Renal cortical epithelial cell (primary cell): ENCODE measurements around the gene FNDC11. TPM values are rescaled to one million over a fixed set of nuclear protein-coding genes. Genes with fewer than 3 reads are reported as not detected.
A peak's percentile ranks its signal among the peaks of the same experiment; 100 is the strongest.
"Not testable (repeated sequence)": the region's sequence is repeated elsewhere in the genome, so short reads cannot be mapped to it uniquely, and the experiment has no call there.

Experiments used
- DNase-seq: peaks from one replicate; pipeline ENCODE4 v3.0.0-alpha.2; 2011; ENCODE audit warnings: low read depth
- total RNA-seq: library from RNA; depleted of rRNA; stranded (reverse); fragments of >200 nt; gene quantifications from 2 replicates; pipeline ENCODE4 v1.2.3, GENCODE V29; 2014

Gene FNDC11
- total RNA-seq, 1 donor from 2014 or later: 0.85 TPM

DNA sequence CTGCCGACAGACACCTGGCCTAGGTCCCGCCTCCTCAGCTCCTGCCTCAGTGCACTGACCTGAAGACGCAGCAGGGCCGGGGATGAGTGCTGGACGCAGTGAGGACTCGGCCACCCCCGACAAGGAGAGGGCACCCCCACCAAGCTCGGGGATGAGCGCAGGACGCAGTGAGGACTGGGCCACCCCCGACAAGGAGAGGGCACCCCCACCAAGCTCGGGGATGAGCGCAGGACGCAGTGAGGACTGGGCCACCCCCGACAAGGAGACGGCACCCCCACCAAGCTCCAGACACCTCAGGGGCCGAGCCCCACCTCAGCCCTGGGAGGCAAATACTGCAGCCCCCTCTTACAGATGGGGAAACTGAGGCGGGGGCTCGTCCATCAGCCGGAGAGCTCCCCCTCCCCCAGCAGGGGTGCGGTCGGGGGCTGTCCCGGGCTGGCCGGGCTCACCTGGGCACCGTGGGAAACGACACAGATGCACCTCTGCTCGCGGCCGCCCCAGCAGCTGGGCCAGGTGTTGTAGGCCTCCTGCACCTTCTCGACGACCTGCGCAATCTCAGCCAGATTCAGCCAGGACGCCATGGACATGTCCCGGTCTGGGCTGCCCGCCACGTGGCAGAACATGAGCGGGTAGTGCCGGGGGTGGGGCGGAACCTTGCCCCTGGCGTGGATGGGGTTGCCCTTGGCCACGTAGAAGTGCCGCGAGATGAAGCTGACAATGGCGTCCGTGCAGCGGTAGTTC is 12.6 kb downstream of the FNDC11 start:
- no peak for DNase-seq

DNA sequence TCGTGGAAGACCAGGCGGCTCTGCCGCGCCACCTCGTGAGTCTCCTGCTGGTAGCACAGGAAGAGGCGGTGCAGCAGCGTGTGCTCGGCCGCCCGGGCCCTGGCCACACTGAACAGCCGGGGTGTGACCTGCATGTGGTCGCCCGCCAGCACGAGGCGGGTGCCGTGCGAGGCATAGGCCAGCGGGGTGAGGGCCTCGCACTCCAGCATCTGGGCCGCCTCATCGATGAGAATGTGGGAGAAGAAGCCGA is 13.1 kb downstream of the FNDC11 start:
- no peak for DNase-seq

DNA sequence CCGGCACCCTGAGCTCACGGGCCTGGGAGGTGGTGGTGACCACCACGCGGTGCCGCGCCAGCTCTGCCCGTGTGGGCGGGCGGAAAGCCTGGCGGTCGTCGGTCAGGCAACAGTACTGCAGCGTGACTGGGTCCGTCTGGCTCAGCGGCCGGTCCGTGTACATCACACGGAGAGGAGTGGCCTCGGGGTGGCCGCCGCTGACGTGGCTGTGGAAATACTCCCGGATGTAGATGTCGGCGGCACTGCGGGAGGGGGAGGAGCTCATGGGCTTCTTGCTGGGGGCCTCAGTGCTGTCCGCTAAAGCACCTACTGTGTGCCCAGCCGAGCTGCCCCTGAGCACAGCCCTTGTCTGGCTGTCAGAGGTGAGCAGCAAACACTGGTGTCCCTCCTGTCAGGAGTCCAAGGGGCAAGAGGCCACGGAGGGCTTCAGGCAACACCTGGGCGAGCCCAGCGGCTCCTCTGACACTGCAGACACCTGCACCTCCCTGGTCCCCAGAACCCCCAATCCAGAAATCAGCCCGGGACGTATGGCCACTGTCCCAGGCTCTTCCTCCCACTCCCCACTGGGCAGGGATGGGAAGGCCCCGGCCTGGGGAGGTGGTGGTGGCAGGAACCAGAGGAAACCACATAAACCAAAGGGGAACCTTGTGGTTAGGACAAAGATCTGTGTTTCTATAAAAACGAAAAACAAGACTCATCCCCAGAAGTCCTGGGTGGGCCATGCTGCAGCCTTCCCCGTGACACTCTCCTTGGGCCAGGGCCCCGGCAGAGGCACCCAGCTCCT is 13.6 kb downstream of the FNDC11 start:
- DNase-seq: no peak

DNA sequence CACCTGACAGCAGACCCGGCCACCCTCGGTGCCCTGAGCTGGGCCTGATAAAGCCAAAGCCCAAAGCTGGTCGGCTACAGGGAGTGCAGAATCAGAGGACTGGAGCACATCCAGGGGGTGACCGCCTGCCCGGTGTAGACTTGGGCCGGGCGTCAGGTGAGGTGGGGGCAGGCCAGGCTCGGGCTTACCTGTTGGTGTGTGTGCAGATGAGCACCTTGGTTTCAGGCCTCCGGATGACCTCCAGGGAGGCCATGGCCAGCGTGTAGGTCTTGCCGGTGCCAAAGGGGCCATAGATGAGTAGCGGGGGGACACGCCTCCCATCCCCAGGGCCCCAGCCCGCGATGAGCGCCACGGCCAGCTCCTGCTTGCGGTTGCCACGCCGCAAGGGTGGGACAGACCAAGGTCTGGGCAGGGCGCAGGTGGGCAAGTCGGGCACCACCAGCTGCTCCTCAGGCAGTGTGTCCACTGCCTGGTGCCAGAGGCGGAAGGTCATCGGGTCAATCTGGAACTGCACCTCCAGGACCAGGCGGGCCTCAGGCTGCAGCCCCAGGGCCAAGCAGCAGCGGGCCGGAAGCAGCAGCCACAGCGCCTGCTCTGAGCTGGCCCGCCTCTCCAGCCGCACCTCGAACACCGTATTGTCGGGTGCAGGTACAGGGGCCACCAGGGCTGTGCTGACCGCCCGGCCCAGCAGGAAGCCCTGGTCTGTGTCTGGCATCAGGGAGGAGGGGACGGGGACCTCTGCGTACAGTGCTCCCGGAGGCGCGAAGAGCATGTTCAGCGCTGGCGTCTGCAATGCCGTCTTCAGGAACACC is 14.4 kb downstream of the FNDC11 start:
- DNase-seq: no peak

DNA sequence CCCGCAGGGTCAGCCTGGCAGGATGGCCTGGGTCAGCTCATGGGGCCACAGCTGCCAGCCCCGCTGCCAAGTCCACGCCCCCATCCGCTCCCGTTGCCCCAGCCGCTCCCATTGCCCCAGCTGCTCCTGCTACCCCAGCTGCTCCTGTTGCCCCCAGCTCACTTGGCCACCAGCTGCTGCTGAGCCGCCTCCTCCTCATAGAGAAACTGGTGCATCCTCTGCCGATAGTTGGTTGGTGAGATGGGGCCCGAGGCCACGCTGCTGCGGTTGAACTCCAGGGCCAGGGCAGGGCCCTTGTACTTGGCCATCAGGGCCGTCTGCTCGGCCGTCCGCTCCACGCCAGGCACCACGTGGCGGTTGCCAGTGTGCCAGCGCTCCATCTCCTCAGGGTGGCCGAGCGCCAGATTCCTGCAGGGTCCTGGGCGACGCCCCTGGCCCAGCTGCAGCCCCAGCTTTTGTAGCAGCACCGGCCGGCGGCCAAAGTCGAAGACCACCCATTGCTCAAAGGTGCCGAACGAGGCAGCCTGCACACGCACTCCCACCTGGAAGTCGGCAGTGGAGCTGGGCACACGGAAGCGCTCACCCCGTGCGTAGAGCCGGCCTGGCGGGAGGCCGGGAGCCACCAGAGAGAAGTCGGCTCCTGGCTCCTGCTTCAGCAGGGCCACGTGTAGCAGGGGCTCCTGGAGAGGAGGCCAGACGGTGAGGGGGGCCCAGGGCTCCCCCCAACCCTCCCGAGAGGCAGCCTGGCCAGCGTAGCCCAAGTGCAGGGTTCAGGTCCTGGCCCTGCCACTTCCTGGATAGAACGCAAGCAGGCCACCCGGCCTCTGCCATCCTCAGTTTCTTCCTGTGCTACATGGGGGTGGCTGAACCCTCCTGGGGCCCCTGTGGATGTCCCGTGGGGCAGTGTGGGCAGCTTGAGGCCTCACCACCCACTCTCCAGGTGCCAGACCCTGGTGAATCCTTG is 15.3 kb downstream of the FNDC11 start:
- no peak for DNase-seq

DNA sequence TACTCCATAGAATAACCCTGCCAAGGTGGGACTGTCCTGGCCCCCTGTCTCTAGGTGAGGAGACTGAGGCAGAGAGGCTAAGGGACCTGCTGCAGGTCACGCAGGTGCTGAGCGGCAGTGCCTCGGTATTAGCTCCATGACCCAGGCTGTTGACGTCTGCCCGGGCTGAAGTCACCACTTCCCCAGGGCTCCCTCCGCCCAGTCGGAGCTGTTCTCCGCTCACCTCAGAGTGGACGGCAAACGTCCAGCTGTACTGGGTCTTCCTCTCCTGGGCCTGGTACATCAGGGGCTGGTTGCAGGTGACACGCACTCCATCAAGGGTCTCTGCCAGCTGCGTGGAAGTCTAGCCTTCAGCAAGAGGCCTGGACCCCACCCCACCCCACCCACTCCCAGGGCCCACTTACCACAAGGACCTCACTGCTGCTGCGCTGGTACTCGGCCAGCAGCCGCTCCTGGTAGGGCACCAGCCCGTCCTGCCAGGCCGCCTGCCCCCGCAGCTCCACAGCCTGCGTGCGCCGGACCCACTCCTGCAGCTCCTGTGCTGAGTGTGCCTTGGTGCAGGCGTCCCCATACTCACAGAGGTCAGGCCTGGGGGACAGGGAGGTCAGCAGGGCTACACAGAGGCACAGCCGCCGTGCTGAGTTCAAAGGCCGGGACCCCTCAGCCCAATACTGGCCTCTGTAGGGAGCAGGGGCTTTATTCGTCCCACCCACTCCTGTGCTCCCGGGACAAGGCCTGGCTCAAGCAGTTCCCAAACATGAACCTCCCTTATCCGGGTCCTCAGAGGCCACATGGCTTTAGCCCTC is 16.5 kb downstream of the FNDC11 start:
- DNase-seq: no peak

DNA sequence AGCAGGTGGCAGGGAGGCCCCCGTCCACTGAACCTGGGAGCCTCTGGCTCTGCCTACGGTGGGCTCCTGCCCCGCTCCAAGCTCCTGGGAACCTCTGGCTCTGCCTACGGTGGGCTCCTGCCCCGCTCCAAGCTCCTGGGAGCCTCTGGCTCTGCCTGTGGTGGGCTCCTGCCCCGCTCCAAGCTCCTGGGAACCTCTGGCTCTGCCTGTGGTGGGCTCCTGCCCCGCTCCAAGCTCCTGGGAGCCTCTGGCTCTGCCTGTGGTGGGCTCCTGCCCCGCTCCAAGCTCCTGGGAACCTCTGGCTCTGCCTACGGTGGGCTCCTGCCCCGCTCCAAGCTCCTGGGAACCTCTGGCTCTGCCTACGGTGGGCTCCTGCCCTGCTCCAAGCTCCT is 17.1 kb downstream of the FNDC11 start:
- DNase-seq: not testable (repeated sequence)

DNA sequence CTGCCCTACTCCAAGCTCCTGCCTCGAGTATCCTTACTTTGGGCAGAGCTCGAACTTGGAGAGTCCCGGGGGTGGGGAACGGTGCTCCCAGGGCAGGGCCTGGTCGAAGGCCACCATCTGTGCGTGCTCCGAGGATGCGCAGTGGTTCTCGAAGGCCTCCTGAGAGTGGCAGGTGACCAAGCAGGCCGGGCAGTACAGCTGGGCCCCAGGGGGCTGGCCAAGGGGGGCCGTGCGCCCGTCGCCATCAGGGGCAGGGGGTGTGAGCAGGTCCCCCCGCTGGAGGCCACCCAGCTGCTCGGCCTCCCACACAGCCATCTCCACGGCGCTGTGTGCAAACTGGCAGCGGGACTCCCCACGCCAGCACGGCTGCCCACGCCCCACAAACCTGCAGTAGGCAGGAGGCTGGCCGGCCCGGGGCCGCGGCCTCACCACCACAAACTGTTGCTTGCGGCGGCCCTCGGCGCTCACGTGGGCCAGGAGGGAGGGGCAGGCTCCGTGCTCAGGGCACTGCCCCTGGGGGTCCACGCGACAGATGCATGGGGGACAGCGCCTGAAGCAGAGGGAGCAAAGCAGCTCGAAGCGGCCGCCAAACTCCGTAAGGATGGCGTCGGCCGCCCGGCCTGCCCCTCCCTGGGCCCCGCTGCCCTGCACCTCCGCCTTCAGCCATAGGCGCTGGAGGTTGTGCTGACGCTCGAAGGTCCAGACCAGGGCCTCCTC is 18.3 kb downstream of the FNDC11 start:
- DNase-seq: no peak

DNA sequence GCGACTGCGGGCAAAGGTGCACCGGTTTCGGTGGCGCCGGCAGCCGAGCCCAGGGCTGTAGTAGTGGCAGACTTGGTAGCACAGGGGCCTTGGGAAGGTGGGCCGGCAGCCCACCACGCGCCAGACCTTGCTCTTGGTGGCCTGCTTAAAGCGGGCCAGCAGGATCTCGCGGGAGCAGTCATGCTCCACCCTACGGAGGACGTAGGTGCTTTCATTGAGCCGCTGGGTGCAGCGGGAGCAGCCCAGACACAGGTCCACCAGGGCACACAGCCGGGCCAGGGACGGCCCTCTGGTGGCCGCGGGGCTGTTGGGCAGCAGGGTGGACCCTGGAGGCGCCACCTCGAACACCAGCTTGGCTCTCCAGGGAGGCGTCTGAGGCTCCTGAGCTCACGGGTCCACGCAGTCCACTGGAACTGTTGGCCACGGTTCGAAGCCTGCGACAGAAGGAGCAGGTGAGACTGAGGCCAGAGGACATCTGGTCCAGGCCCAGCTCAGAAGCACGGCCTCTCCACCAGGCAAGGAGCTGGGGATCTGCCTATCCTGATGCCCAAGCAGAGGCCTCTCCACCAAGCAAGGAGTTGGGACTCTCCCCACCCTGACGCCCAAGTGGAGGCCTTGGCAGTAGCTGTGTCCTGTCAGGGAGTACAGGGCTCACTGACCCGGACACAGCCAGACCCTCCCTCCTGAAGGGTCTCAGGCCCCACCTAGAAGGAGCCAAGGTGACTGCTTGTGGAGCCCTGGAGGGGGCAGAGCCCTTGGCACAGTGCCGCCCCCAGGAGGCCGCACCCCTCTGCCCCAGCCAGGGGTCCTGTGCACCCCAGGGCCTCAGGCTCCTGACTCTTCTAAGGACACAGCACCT is 19.1 kb downstream of the FNDC11 start:
- DNase-seq: no peak

DNA sequence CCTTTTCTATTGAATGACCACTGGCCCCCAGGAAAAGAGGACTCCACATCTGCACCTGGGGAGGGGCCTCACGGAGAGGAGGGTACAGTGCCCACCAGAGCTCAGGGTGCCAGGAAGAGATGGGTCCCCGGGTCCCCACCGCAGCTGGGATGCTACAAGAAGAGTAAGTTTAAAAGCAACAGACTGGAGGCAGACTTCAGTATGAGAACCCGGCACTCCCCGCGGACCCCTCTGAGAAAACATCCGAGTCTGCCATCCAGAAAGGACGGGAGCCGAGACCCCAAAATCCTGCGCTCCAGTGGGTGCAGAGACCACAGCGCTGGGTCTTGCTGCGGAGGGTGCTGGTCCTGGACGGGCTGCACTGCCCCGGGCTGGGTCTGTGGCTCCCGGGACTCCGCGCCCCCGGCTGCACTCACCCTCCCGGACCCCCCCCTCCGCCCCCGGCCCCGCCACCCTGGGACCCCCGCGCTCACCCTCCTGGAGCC is 19.7 kb downstream of the FNDC11 start:
- no peak for DNase-seq

DNA sequence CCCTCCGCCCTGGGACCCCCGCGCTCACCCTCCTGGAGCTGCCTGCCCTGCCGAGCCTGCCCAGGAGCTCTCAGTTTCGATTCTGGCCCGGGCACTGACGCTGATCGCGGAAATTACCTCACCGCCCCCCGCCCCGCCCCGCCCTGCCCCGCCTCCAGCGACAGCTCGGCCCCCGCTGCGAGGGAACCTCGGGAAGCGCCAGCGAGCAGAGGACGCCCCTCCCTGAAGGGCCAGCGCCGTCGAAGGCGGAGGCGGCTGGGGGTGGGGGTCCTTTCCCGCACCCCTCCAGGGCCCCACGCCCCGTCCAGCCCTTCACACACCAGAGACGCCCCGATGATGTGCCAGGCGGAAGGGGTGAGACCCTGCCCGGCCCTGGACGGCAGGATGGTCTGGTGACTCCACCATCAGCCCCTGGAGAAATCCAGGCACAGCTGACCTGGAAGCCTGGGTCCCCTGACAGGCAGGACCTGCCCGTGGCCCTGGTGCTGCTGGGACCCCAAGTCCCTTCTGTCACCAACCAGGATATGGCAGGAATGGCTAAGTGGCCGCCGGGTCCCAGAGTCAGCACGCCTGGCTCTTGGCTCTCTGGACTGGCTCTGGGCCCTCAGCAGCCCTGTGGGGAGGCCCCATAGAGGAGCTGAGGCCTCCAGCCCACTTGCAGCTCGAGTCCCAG is 20.3 kb downstream of the FNDC11 start, which contains the start of gene HELZ2:
TSS of gene HELZ2 (minus strand) at position 84 of the 673 bp plus-strand sequence. CDS start 1,854 bp downstream, outside the sequence.
- DNase-seq: peak; percentile 5

DNA sequence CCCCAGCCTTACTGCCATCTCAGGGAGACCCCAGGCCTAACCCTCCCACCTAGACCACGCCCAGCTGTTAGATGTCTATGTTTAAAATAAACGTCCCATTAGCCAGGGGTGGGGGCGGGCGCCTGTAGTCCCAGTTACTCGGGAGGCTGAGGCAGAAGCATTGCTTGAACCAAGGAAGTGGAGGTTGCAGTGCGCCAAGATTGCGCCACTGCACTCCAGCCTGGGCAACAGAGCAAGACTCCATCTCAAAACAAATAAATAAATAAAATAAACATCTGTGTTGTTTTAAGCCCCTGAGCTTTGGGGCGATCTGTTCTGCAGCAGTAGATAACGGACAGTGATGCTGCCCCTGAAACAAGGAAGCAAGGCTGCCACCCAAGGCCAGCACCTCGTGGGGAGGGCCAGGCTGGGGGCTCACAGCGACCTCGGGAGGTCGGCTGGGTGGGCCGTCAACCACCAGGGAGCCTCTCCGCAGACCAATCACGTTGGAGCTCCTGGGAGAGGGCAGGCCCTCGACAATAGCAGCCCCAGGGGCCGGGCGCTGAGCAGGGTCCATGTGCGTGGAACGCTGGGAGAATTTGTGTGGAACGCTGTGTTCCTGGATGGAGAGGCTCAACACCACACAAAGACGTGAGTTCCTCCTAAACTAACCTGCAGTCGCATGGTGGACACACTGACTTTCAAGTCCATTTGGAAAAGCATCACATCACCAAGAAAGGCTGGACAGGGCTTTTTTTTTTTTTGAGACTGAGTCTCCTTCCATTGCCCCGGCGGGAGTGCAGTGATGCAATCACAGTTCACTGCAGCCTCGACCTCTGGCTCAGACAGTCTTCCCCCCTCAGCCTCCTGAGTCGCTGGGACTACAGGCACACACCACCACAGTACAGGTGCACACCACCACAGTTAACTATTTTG is 21.1 kb downstream of the FNDC11 start:
- peak; percentile 7 for DNase-seq

DNA sequence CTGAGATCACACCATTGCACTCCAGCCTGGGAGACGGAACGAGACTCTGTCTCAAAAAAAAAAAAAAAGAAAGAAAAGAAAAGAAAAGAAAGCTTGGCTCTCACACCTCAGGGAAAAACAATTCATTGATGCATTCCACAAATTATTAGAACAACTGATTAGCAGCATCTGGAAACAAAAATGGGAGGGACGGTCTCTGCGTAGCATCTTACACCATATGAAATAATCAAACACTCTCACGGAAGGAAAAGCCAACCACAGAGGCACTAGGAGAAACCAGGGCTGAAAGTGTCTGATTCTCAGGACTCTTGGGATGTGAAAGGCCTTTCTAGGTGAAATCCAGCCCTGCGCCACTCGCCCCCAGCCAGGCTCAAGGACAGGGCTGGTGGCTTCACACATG is 22.4 kb downstream of the FNDC11 start:
- no peak for DNase-seq

DNA sequence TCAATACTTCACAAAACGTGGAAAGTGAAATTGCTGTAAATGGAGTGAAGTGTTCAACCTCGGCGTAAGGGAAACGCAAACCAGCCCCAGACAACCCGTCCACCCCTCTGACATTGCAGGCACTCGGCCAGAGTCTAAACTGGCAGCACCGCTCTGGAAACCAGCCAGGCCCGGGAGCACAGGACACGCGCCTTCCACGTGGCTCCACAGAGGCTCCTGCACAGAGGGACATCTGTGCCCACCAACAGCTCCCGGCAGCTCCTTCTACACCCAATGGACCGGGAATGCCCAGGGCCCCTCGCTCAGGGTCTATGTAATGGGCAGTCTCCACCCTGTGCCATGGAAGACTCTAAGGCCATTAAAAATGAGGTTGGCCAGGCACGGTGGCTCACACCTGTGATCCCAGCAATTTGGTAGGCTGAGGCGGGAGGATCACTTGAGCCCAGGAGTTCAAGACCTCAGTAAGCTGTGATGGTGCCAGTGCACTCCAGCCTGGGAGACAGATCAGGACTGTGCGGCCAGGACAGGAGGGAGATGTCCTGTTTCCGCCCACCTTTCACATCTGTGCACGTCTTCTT is 23.4 kb downstream of the FNDC11 start:
- no peak for DNase-seq

DNA sequence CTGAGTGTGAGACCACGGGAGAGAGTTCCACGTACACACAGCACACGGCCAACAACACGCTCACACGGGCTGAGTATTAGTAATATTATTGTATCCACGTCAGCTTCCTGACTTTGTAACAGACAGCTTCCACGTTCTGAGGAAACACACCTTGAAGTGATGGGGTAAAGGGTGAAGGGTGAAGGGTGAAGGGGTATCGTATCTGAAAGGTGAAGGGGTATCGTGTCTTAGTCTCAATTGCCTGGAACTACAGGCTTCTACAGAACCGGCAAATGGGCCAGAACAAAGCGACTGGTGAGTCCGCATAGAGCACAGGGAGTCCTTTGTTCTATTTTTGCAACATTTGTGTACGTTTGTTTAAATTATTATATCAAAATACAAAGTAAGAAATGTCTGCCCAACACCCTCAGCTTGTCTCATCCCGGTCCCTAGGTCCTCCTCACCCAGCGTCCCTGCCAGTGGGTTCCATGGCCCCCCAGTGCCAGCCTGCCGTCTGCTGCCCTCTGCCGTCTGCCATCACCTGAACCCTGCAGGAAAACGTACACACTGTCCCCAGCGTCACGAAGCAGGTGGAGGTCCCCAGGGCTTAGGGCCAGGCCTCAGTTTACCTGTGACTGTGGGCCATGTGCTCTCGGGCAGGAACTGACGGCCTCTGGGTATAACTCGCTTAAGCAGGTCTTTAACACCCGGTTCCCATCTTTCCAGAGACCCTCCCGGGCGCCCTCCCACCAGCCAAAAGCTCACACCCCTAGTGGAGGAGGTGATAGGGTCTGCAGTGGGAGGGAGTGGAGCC is 24.5 kb downstream of the FNDC11 start:
- DNase-seq: no peak
